ENCODE results near the gene AKR1E2.
A peak's percentile ranks its signal among the peaks of the same experiment; 100 is the strongest.

The AKR1E2 gene

DNA sequence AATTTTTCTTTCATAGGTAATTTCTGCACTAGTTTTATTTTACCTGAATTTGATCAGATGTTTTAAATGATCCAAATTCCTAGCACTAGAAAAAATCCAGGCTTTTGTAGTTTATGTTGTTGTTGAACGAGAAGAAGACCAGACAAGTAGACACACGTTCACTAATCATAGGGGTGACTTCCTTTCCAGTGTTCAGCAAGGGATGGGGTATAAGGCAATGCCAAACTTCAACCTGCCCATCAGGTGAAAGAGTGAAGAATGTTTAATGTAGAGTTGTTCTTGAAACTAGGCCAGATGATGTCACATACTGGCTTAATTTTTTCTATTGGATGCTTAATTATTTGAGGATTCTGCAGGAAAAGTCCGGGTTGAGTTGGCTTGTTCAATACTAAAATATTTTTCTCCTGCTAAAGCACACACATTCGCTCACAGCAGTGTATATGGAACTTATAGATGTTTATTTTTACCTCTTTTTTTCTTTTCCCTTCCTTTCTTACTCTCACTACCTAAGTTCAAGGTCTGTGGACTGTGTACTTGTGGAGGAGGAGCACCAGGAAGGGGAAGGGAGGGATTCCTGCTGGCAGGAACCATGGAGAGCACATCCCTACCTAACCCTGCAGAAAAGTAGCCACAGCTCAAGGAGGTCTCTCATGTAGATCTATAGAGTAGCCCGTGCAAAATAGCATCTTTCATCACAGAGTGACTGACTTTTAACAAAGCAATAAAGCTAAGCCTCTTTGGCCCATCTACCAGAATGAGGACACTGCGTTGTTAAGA is 23.1 kb upstream of the AKR1E2 start:
- DNase-seq (ENCODE audit: low read depth), result no peak
- H3K4me3 ChIP-seq (replicated peaks; ENCODE audit: low read depth, low read length), result no peak overlapping the region
- TF ChIP-seq, protein P1, sequence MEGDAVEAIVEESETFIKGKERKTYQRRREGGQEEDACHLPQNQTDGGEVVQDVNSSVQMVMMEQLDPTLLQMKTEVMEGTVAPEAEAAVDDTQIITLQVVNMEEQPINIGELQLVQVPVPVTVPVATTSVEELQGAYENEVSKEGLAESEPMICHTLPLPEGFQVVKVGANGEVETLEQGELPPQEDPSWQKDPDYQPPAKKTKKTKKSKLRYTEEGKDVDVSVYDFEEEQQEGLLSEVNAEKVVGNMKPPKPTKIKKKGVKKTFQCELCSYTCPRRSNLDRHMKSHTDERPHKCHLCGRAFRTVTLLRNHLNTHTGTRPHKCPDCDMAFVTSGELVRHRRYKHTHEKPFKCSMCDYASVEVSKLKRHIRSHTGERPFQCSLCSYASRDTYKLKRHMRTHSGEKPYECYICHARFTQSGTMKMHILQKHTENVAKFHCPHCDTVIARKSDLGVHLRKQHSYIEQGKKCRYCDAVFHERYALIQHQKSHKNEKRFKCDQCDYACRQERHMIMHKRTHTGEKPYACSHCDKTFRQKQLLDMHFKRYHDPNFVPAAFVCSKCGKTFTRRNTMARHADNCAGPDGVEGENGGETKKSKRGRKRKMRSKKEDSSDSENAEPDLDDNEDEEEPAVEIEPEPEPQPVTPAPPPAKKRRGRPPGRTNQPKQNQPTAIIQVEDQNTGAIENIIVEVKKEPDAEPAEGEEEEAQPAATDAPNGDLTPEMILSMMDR (IDR thresholded peaks at IDR 0.05; ENCODE audit: low read length, missing control alignments), result no peak

DNA sequence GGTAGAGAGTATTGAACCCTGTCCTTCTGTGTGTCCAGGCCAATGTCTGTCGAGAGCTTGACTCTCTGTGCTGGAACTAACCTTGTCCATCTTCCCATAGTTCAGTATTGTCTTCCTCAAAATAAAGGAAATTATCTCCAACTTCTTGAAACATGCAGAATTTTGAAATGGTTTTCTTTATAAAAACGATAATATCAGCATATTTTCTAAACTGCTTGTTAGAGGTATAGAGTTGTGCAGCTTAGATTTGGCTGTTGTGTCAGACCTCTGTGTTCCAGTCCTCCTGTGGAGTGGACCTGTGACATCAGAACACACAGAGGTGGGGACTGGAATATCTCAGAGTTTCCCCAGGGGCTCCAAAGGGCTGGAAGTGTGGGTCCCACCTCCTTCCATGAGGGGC is 22.2 kb upstream of the AKR1E2 start:
- no peak overlapping the region for H3K4me3 ChIP-seq (replicated peaks; ENCODE audit: low read depth, low read length)
- TF ChIP-seq, protein P1 (IDR thresholded peaks at IDR 0.05; ENCODE audit: low read length, missing control alignments), result no peak
- no peak for DNase-seq (ENCODE audit: low read depth)

DNA sequence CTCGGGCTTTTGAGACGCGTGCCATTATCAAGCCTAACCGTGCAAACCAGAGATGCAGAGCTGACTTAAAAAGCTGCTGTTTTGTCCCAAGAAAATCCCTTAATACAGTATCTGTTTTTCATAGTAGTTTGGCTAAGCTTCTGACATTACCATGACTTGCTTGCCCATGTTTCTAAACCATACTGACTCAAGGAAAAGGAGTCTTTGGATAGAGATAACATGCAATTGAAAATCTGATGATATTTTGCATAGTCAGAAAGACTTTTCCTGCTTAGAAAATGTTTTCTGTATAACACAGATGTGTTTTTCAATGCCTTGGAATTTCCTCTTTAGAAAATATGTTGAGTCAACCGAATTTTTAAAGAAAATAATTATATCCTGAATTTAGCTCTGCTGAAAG is 21.5 kb upstream of the AKR1E2 start:
- TF ChIP-seq, protein P1 (IDR thresholded peaks at IDR 0.05; ENCODE audit: low read length, missing control alignments), result no peak
- peak; percentile 70 for DNase-seq (ENCODE audit: low read depth)
- no peak overlapping the region for H3K4me3 ChIP-seq (replicated peaks; ENCODE audit: low read depth, low read length)

DNA sequence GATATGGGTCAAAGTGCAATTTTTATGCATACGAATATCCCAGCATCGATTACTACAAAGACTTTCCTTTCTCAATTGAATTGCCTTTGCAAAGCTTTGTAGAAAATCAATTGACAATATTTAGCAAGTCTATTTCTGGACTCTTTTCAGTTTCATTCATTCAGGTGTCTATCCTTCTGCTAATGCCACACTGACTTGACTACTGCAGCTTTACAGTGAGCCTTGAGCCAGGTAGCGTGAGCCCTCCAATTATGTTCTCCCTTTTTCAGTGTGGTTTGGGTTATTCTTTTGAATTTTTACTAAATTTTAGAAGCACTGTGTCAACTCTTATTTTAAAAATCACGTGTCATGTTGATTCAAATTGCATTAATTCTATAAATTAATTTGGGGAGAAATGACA is 19.5 kb upstream of the AKR1E2 start:
- TF ChIP-seq, protein P1 (IDR thresholded peaks at IDR 0.05; ENCODE audit: low read length, missing control alignments), result no peak
- DNase-seq (ENCODE audit: low read depth), result no peak
- H3K4me3 ChIP-seq (replicated peaks; ENCODE audit: low read depth, low read length), result no peak overlapping the region

DNA sequence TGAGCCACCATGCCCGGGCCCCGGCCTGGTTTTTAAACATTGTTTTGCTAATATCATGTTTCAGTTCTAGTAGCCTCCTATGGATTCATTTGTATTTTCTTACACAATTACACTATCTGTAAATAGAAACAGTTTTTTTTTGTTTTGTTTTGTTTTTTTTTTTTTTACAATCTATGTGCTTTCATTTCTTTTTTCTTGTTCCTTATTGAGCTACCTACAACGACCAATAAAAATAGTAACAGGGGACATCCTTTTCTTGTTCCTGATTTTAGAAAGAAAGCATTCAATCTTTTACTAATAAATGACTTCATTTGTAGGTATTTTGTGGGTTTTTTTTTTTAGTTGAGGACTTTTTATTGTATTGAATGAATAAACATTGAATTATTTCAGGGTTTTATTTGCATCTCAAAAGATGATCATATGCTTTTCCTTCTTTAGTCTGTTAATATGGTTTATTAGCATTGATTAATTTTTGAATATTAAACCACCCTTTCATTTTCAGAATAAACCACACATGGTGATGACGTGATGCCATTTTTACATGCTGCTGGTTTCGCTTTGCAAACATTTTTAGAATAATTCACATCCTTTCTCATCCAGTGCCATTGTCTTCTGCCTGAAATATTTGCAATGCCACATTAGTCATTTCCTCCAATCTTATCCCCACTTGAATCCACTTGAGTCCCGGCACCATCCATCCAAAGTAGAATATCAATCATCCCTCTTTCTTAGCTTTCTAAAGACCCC is 18.1 kb upstream of the AKR1E2 start:
- TF ChIP-seq, protein P1 (IDR thresholded peaks at IDR 0.05; ENCODE audit: low read length, missing control alignments), result no peak
- no peak overlapping the region for H3K4me3 ChIP-seq (replicated peaks; ENCODE audit: low read depth, low read length)
- DNase-seq (ENCODE audit: low read depth), result peak; percentile 94

DNA sequence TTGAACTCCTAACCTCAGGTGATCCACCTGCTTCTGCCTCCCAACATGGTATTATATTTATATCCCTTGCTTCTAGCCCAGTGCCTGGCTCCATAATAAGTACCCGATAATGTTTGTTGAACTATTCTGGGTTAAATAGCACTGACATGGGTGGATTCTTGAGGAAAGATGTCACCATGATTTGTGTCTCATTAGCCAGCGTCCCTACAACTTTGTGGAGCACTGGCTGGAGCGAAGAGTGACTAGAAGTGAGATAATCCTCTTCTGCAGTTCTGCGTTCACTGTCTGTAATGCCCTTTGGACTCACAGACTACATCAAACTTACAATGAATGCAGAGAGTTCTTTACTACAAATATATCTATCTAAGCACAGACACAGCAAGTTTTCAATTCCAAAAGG is 16.9 kb upstream of the AKR1E2 start:
- H3K4me3 ChIP-seq (replicated peaks; ENCODE audit: low read depth, low read length), result no peak overlapping the region
- DNase-seq (ENCODE audit: low read depth), result no peak
- TF ChIP-seq, protein P1 (IDR thresholded peaks at IDR 0.05; ENCODE audit: low read length, missing control alignments), result no peak

Measured in fibroblast of pulmonary artery (primary cell).